ENCODE results near the gene CEP104. TPM values are rescaled to one million over a fixed set of nuclear protein-coding genes. Genes with fewer than 3 reads are reported as not detected.
A peak's percentile ranks its signal among the peaks of the same experiment; 100 is the strongest.

Gene CEP104
- total and polyA plus RNA-seq, 9 of the 15 experiments (the other 6 are each of a cell fraction or from before 2014, with no cell fraction given): 11.2 to 63.4 (median 42.6) TPM

- peak; percentile 13; the same call in 1 of the 2 replicates for TF ChIP-seq ESRRA (IDR thresholded peaks at IDR 0.05; ENCODE audit: borderline replicate concordance, low read depth)
- no peak for TF ChIP-seq ZNF175 (CRISPR knock-in tag; IDR thresholded peaks at IDR 0.05; ENCODE audit: low read depth)
- no peak for TF ChIP-seq PML (IDR thresholded peaks at IDR 0.05; ENCODE audit: low read length)
- TF ChIP-seq CBX2 (IDR thresholded peaks at IDR 0.05; ENCODE audit: insufficient read depth, low read length, poor library complexity, severe bottlenecking): no peak
- no peak for TF ChIP-seq NR4A1 (CRISPR knock-in tag; IDR thresholded peaks at IDR 0.05)
- TF ChIP-seq NR4A1 (tag; IDR thresholded peaks at IDR 0.05): no peak
- no peak for TF ChIP-seq RBM22 (IDR thresholded peaks at IDR 0.05; ENCODE audit: low read depth, low read length, poor library complexity, severe bottlenecking)
- no peak for TF ChIP-seq NCOA2 (IDR thresholded peaks at IDR 0.05; ENCODE audit: partially characterized antibody in 2 of 2)
- no peak for TF ChIP-seq MCM7 (IDR thresholded peaks at IDR 0.05)
- no peak for TF ChIP-seq HDAC6 (IDR thresholded peaks at IDR 0.05; ENCODE audit: low read depth, low read length)
- peak in 1 of 2 experiments; percentile 71; a peak in 2 of 4 replicates for TF ChIP-seq FOXK2 (conservative IDR thresholded peaks at IDR 0.05 in 1 of 2, IDR thresholded peaks at IDR 0.05 in 1 of 2; ENCODE audit: low read depth in 2 of 2)
- TF ChIP-seq ZNF707 (CRISPR knock-in tag; conservative IDR thresholded peaks at IDR 0.05): no peak
- TF ChIP-seq PRPF4 (IDR thresholded peaks at IDR 0.05; ENCODE audit: insufficient read depth, low read depth, low read length, poor library complexity, severe bottlenecking): no peak
- TF ChIP-seq SNAPC5 (CRISPR knock-in tag; IDR thresholded peaks at IDR 0.05): no peak
- TF ChIP-seq MLLT1 (IDR thresholded peaks at IDR 0.05): no peak
- no peak for TF ChIP-seq ZC3H11A (IDR thresholded peaks at IDR 0.05; ENCODE audit: low read depth, low read length)
- no peak for TF ChIP-seq TFAM (CRISPR knock-in tag; conservative IDR thresholded peaks at IDR 0.05)
- no peak for TF ChIP-seq MCM5 (IDR thresholded peaks at IDR 0.05; ENCODE audit: low read depth)
- peak; percentile 89 for TF ChIP-seq CXXC5 (CRISPR knock-in tag; IDR thresholded peaks at IDR 0.05)
- no peak for TF ChIP-seq ARID1B (IDR thresholded peaks at IDR 0.05)
- TF ChIP-seq KDM2B (CRISPR knock-in tag; IDR thresholded peaks at IDR 0.05): no peak; the same call in 1 of the 2 replicates
- peak; percentile 29; the same call in 1 of the 2 replicates for TF ChIP-seq NR2C1 (IDR thresholded peaks at IDR 0.05)
- peak; percentile 42; the same call in 1 of the 2 replicates for TF ChIP-seq NR2C1 (tag; IDR thresholded peaks at IDR 0.05)
- no peak for TF ChIP-seq HNRNPH1 (optimal IDR thresholded peaks at IDR 0.05; ENCODE audit: low read depth, low read length)
- TF ChIP-seq ZFP1 (CRISPR knock-in tag; IDR thresholded peaks at IDR 0.05): no peak
- no peak for TF ChIP-seq DPF2 (IDR thresholded peaks at IDR 0.05)
- no peak; the same call in 1 of the 2 replicates for TF ChIP-seq ZBTB1 (CRISPR knock-in tag; IDR thresholded peaks at IDR 0.05; ENCODE audit: borderline replicate concordance, low read depth)
- no peak for TF ChIP-seq ZNF311 (CRISPR knock-in tag; IDR thresholded peaks at IDR 0.05)
- no peak for TF ChIP-seq MAFF (IDR thresholded peaks at IDR 0.05; ENCODE audit: low read length)
Observed at GRCh38 chr1:3856923-3857790, at the start of gene CEP104, which contains the start of gene DFFB (continued).
